Suprapubic skin (tissue), 4 donors: ENCODE data around the gene SDR39U1. TPM values are rescaled to one million over a fixed set of nuclear protein-coding genes. Genes with fewer than 3 reads are reported as not detected.
A peak's percentile ranks its signal among the peaks of the same experiment; 100 is the strongest.

Experiments used
- DNase-seq, 2 donors: peaks; one replicate each; pipeline ENCODE4 v3.0.0-alpha.2; 2019; ENCODE audit warnings: low spot score in 2 of 2
- H3K27ac ChIP-seq: fragments of 200-600 bp; sonication (generic); one replicate; pipeline ENCODE4 v1.5.1; 2019
- H3K27me3 ChIP-seq: fragments of 200-600 bp; sonication (generic); one replicate; pipeline ENCODE4 v1.5.1; 2019
- H3K36me3 ChIP-seq: fragments of 200-600 bp; sonication (generic); one replicate; pipeline ENCODE4 v1.5.1; 2019
- H3K4me1 ChIP-seq: fragments of 200-600 bp; sonication (generic); one replicate; pipeline ENCODE4 v1.5.1; 2019
- H3K4me3 ChIP-seq: fragments of 200-600 bp; sonication (generic); one replicate; pipeline ENCODE4 v1.5.1; 2019; ENCODE audit warnings: mild to moderate bottlenecking
- H3K9me3 ChIP-seq: fragments of 200-600 bp; sonication (generic); one replicate; pipeline ENCODE4 v1.5.1; 2019
- EP300 ChIP-seq: sonication (generic); formaldehyde crosslinking; IDR thresholded peaks from one replicate; pipeline ENCODE4 v1.6.1; 2017; ENCODE audit warnings: antibody characterized with exemption
- POLR2A ChIP-seq, 2 donors: fragments of 450-650 bp; IDR thresholded peaks; one replicate each; pipeline ENCODE4 v1.6.1; 2017; ENCODE audit warnings: antibody characterized with exemption in 2 of 2, mild to moderate bottlenecking in 2 of 2, moderate library complexity in 2 of 2
- POLR2AphosphoS5 ChIP-seq, 3 donors: sonication (generic); formaldehyde crosslinking; IDR thresholded peaks; one replicate each; pipeline ENCODE4 v1.6.1; 2017; ENCODE audit warnings: antibody characterized with exemption in 3 of 3
- WGBS: methylation state at CpG from one replicate; pipeline ENCODE4 v1.1.5; 2018; 5-methylcytosine and 5-hydroxymethylcytosine counted together
- total RNA-seq, 4 donors: library from RNA; depleted of rRNA; stranded (reverse); fragments of >200 nt; gene quantifications; one replicate each; pipeline ENCODE4 v1.1.0, GENCODE V29; 2016
- TF ChIP-seq, protein P1 (sequence below), 2 donors: fragments of 200-600 bp in 1 of 2; fragments of 450-650 bp in 1 of 2; sonication (generic) in 1 of 2; IDR thresholded peaks; one replicate each; pipeline ENCODE4 v1.5.1; 2016 to 2019; ENCODE audit warnings: antibody characterized with exemption in 2 of 2, mild to moderate bottlenecking in 1 of 2, moderate library complexity in 1 of 2

Gene SDR39U1
- total RNA-seq, 4 donors from 2014 or later, result 30.1 to 82.3 (median 38.6) TPM

DNA sequence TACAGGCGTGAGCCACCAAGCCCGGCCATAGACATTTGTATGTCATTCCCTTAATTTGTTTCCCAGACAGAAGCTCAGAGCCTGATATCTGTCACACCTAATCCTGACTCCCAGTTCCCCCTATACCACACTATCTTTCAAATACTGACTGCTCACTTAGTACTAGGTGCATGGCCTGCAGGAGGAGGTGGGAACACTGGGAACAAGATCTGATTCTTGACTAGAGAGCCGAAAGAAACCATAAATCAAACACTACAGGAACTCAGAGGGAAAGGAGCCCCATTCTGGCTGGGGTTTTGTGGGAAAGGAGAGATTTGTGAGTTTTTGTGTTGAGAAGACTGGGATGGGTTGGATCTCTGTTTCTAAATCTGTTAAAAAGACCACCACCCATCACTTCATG, 7.9 kb downstream of the SDR39U1 start:
- no peaks in the 10 kb centered on the region for H3K9me3 ChIP-seq
- peaks cover 52% of the 10 kb centered on the region for H3K4me1 ChIP-seq
- H3K4me3 ChIP-seq, result no peak overlapping the region
- 85% methylated on average over 3 of the region's 3 CpGs for WGBS
- no peak for DNase-seq
- H3K36me3 ChIP-seq, result peaks cover 65% of the 10 kb centered on the region
- H3K27ac ChIP-seq, result peak overlapping the region; percentile 12
- TF ChIP-seq POLR2A (IDR thresholded peaks at IDR 0.05), result no peak
- TF ChIP-seq, protein P1, sequence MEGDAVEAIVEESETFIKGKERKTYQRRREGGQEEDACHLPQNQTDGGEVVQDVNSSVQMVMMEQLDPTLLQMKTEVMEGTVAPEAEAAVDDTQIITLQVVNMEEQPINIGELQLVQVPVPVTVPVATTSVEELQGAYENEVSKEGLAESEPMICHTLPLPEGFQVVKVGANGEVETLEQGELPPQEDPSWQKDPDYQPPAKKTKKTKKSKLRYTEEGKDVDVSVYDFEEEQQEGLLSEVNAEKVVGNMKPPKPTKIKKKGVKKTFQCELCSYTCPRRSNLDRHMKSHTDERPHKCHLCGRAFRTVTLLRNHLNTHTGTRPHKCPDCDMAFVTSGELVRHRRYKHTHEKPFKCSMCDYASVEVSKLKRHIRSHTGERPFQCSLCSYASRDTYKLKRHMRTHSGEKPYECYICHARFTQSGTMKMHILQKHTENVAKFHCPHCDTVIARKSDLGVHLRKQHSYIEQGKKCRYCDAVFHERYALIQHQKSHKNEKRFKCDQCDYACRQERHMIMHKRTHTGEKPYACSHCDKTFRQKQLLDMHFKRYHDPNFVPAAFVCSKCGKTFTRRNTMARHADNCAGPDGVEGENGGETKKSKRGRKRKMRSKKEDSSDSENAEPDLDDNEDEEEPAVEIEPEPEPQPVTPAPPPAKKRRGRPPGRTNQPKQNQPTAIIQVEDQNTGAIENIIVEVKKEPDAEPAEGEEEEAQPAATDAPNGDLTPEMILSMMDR (IDR thresholded peaks at IDR 0.05), result no peak
- no peak for TF ChIP-seq EP300
- TF ChIP-seq POLR2AphosphoS5 (IDR thresholded peaks at IDR 0.05), result no peak
- no peaks in the 10 kb centered on the region for H3K27me3 ChIP-seq

DNA sequence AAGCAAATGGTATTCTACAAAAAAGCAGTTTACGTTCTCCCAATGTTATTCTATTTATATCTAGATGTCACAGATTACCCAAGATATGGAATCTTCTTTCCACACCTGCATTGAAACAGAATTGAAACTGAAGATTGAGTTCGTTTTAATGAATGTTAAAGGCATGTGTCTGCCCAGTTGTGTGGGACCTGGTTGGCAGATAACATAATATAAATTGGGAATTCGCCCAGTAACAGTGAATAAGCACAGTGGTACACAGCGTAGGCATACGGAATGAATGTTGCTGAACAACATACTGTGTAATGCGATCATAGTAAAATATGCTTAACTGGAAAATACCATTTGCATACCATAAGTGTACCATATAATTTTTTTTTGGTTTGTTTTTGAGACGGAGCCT, 8.5 kb downstream of the SDR39U1 start:
- Histone ChIP-seq H3K36me3 (peaks cover 59% of the 10 kb centered on the region), H3K9me3 (no peaks in the 10 kb centered on the region), H3K4me1 (peaks cover 58% of the 10 kb centered on the region), H3K27me3 (no peaks in the 10 kb centered on the region), H3K4me3 (no peak overlapping the region), H3K27ac (no peak overlapping the region)
- WGBS, result 68% methylated on average over 7 of the region's 7 CpGs
- no peak for DNase-seq
- TF ChIP-seq, protein P1 (IDR thresholded peaks at IDR 0.05), result no peak
- TF ChIP-seq POLR2AphosphoS5 (IDR thresholded peaks at IDR 0.05) (no peak), POLR2A (IDR thresholded peaks at IDR 0.05) (no peak), EP300 (no peak)

DNA sequence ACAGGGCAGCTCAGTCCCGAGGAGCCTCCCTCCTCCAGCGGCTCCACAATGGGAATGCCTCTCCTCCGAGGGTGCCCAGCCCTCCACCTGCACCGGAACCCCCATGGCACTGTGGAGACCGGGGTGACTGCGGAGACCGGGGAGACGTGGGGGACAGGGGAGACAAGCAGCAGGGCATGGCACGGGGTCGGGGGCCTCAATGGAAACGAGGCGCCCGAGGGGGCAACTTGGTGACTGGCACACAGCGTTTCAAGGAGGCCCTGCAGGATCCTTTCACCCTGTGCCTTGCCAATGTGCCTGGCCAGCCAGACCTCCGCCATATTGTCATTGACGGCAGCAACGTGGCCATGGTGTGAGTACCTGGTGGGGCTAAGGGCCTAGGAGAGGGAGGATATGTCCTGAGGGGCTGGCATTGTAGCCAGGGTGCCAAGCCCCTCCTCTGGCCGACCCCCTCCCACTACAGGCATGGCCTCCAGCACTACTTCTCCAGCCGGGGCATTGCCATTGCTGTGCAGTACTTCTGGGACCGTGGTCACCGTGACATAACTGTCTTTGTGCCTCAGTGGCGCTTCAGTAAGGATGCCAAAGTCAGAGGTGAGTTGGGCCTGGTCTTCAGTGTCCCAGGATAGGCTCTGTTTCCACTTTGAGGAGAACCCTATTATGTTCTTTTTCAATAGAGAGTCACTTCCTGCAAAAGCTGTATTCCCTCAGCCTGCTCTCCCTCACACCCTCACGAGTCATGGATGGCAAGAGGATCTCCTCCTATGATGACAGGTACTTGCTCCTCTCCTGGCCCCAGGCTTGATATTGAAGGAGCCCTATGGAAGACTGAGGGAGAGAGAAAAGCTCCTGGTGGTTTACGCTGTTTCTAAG, 10.1 kb downstream of the SDR39U1 start:
- 68% methylated on average over 18 of the region's 24 CpGs for WGBS
- H3K4me3 ChIP-seq, result peak overlapping the region; percentile 87
- TF ChIP-seq POLR2A (IDR thresholded peaks at IDR 0.05), result no peak
- TF ChIP-seq, protein P1 (IDR thresholded peaks at IDR 0.05), result no peak

DNA sequence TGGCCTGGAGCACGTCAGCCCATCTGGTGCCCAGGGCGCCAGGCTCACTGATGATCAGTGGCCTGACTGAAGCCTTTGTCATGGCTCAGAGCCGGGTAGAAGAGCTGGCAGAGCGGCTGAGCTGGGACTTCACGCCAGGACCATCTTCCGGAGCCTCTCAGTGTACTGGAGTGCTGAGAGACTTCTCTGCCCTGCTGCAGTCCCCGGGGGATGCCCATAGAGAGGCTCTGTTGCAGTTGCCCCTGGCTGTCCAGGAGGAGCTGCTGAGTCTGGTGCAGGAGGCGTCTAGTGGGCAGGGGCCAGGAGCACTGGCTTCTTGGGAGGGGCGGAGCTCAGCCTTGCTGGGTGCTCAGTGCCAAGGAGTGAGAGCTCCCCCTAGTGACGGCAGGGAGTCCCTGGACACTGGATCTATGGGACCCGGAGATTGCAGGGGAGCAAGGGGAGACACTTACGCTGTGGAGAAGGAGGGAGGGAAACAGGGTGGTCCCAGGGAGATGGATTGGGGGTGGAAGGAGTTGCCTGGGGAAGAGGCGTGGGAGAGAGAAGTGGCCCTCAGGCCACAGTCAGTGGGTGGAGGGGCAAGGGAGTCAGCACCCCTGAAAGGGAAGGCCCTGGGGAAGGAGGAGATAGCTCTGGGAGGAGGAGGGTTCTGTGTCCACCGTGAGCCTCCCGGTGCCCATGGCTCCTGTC, 10.9 kb downstream of the SDR39U1 start:
- Histone ChIP-seq H3K27me3 (no peaks in the 10 kb centered on the region), H3K4me3 (peak overlapping the region; percentile 87), H3K9me3 (no peaks in the 10 kb centered on the region), H3K36me3 (peaks cover 38% of the 10 kb centered on the region), H3K4me1 (peaks cover 69% of the 10 kb centered on the region), H3K27ac (peak overlapping the region; percentile 97)
- DNase-seq, result peak; percentile 93 to 95
- TF ChIP-seq EP300, result no peak
- TF ChIP-seq, protein P1 (IDR thresholded peaks at IDR 0.05), result peak; percentile 87 to 91
- TF ChIP-seq POLR2A (IDR thresholded peaks at IDR 0.05), result no peak
- TF ChIP-seq POLR2AphosphoS5 (IDR thresholded peaks at IDR 0.05), result peak in 1 of 3 donors; percentile 57
- 18% methylated on average over 9 of the region's 15 CpGs for WGBS

More for the DNA sequence above, 10.1 kb downstream of the SDR39U1 start:
- H3K27me3 ChIP-seq, result no peaks in the 10 kb centered on the region
- H3K36me3 ChIP-seq, result peaks cover 44% of the 10 kb centered on the region
- peaks cover 68% of the 10 kb centered on the region for H3K4me1 ChIP-seq
- peak in 1 of 2 donors; percentile 78 for DNase-seq
- no peak overlapping the region for H3K27ac ChIP-seq
- no peaks in the 10 kb centered on the region for H3K9me3 ChIP-seq
